K562 (cell line): ENCODE measurements around the gene C6orf62. TPM values are rescaled to one million over a fixed set of nuclear protein-coding genes. Genes with fewer than 3 reads are reported as not detected.

Experiments
- BRD4 ChIP-seq: fragments of 200-600 bp; sonication (generic); IDR thresholded peaks from 2 replicates; pipeline ENCODE4 v1.6.1; 2017; ENCODE audit warnings: inconsistent platforms
- CHD4 ChIP-seq: fragments of 200-600 bp; sonication (generic); IDR thresholded peaks from 3 replicates; pipeline ENCODE4 v1.6.1; 2012; ENCODE audit warnings: low read depth, mild to moderate bottlenecking, mixed read lengths, low read length, inconsistent platforms; ENCODE audit not compliant: insufficient read depth, insufficient replicate concordance, poor library complexity, severe bottlenecking
- ELF4 ChIP-seq: fragments of 450-650 bp; formaldehyde crosslinking; IDR thresholded peaks from 2 replicates; pipeline ENCODE4 v1.4.0; 2022; ENCODE audit warnings: missing genetic modification characterization
- HEY1 ChIP-seq: fragments of 250-450 bp; sonication (Bioruptor Pico); IDR thresholded peaks from 2 replicates; pipeline ENCODE4 v1.5.0; 2020; ENCODE audit warnings: mild to moderate bottlenecking, moderate library complexity, borderline replicate concordance
- HOMEZ ChIP-seq: fragments of 250-450 bp; sonication (Bioruptor Pico); IDR thresholded peaks from 2 replicates; pipeline ENCODE4 v1.4.0; 2020; ENCODE audit warnings: mild to moderate bottlenecking, moderate library complexity
- MAFK ChIP-seq: IDR thresholded peaks from 2 replicates; pipeline ENCODE4 v1.6.1; 2011; ENCODE audit warnings: low read length, improper control_type of control experiment
- MAX ChIP-seq: sonication (generic); formaldehyde crosslinking; IDR thresholded peaks from 2 replicates; pipeline ENCODE4 v1.9.0; 2022; ENCODE audit warnings: mild to moderate bottlenecking, missing genetic modification reagents
- RBM14 ChIP-seq: fragments of 200-400 bp; formaldehyde crosslinking; IDR thresholded peaks from 2 replicates; pipeline ENCODE4 v1.6.1; 2018; ENCODE audit warnings: low read depth, mild to moderate bottlenecking, low read length, moderate library complexity, borderline replicate concordance; ENCODE audit not compliant: insufficient read depth
- UBTF ChIP-seq, 2 experiments: IDR thresholded peaks; 2 replicates each; pipeline ENCODE4 v1.6.1; 2012; ENCODE audit warnings: improper control_type of control experiment in 2 of 2, low read depth in 2 of 2, low read length in 2 of 2, borderline replicate concordance in 1 of 2
- ZFP91 ChIP-seq: sonication (generic); formaldehyde crosslinking; IDR thresholded peaks from 2 replicates; pipeline ENCODE4 v1.8.0; 2022; ENCODE audit warnings: mild to moderate bottlenecking, missing genetic modification reagents
- ZNF436 ChIP-seq: fragments of 250-450, 450-650 bp; sonication (Bioruptor Pico); formaldehyde crosslinking; IDR thresholded peaks from 2 replicates; pipeline ENCODE4 v1.7.0; 2020; ENCODE audit warnings: mild to moderate bottlenecking
- ZNF445 ChIP-seq: fragments of 250-450 bp; sonication (Bioruptor Pico); IDR thresholded peaks from 2 replicates; pipeline ENCODE4 v1.4.0; 2020; ENCODE audit warnings: low read depth, mild to moderate bottlenecking, moderate library complexity
- ZNF655 ChIP-seq: fragments of 250-450 bp; sonication (Bioruptor Pico); IDR thresholded peaks from 2 replicates; pipeline ENCODE4 v1.5.0; 2021
- polyA plus RNA-seq, 8 experiments: library from polyadenylated mRNA; depleted of rRNA in 4 of 8; stranded (reverse) in 5 of 8; unstranded in 3 of 8; fragments of >200 nt; fragmentation: Nextera tagmentation in 2 of 8; fragmentation: Illumina TruSeq in 1 of 8; extraction: Ambion mirVana in 2 of 8; extraction: Trizol in 1 of 8; gene quantifications; 2 replicates each; pipeline versions ENCODE4 v1.2.1 to v1.2.3, GENCODE V29; 2011 to 2014; ENCODE audit warnings: inconsistent platforms in 1 of 8, missing spikeins in 1 of 8
- total RNA-seq, 7 experiments: library from RNA; depleted of rRNA in 6 of 7; stranded (reverse); fragments of >200 nt in 6 of 7; fragmentation: Illumina TruSeq in 2 of 7; extraction: Trizol in 2 of 7; gene quantifications; 2 replicates each; pipeline versions ENCODE4 v1.2.1 to v1.2.3, GENCODE V29; 2011 to 2021; ENCODE audit warnings: low replicate concordance in 1 of 7

Gene C6orf62
- total and polyA plus RNA-seq, 9 of the 15 experiments (the other 6 are each of a cell fraction or from before 2014, with no cell fraction given) = 48.5 to 579 (median 111) TPM

- TF ChIP-seq HOMEZ (CRISPR knock-in tag) = no peak
- no peak for TF ChIP-seq ZNF436
- TF ChIP-seq MAFK = no peak
- no peak for TF ChIP-seq ZNF445 (CRISPR knock-in tag)
- TF ChIP-seq ZNF655 (CRISPR knock-in tag) = no peak
- 0 out of 4 replicates have a peak, but pooled peaks of 1 of the 2 experiments have one; percentile 25 for TF ChIP-seq UBTF (IDR thresholded peaks at IDR 0.05; ENCODE audit: borderline replicate concordance in 1 of 2, low read depth in 2 of 2, low read length in 2 of 2)
- TF ChIP-seq MAX = no peak
- TF ChIP-seq HEY1 (CRISPR knock-in tag) = no peak
- no peak for TF ChIP-seq ELF4 (CRISPR knock-in tag)
- TF ChIP-seq BRD4 = no peak
- TF ChIP-seq RBM14 = no peak
- no peak for TF ChIP-seq ZFP91 (CRISPR knock-in tag)
- TF ChIP-seq CHD4 = no peak
Observed at GRCh38 chr6:24666097-24666640, 52.8 kb downstream of the C6orf62 start (continued).
